PC-3 (cell line): ENCODE results near the gene RMND5B. TPM values are rescaled to one million over a fixed set of nuclear protein-coding genes. Genes with fewer than 3 reads are reported as not detected.

ENCODE experiments used
- ATAC-seq: fragments of 200-7000 bp; cut with Tn5 transposase; 2 replicates; pipeline ENCODE4 v1.9.1; 2020; ENCODE audit warnings: mild to moderate bottlenecking, moderate library complexity
- BruUV-seq: library from RNA; stranded (reverse); fragments of 400-500 nt; replicated peaks from 2 replicates; lab custom pipeline; 2021; lab: Mats Ljungman, UMichigan
- CTCF ChIA-PET: fragments of 300-600 bp; sonication (Branson Sonifier 250); formaldehyde crosslinking; loops from one replicate; lab custom pipeline; 2022; ENCODE audit warnings: antibody characterized with exemption; lab: Charles Lee
- POLR2A ChIA-PET: fragments of 300-600 bp; sonication (Branson Sonifier 250); formaldehyde crosslinking; loops from one replicate; lab custom pipeline; 2022; ENCODE audit warnings: antibody characterized with exemption; ENCODE audit not compliant: unreplicated experiment; lab: Charles Lee
- DNase-seq: peaks from one replicate; pipeline ENCODE4 v3.0.0-alpha.2; 2015
- H2AFZ ChIP-seq: fragments of 300-600 bp; sonication (generic); 2 replicates; pipeline ENCODE4 v1.6.0; 2016; ENCODE audit warnings: antibody characterized with exemption, low read length
- H3F3A ChIP-seq: fragments of 300-600 bp; sonication (generic); one replicate; pipeline ENCODE4 v1.6.0; 2017; ENCODE audit warnings: antibody characterized with exemption, low read length, control low read depth, mild to moderate bottlenecking; ENCODE audit not compliant: unreplicated experiment
- H3K27ac ChIP-seq: fragments of 300-600 bp; sonication (generic); 2 replicates; pipeline ENCODE4 v1.5.1; 2016; ENCODE audit warnings: mild to moderate bottlenecking, low read length
- H3K27me3 ChIP-seq: fragments of 300-600 bp; sonication (generic); 2 replicates; pipeline ENCODE4 v1.6.1; 2016; ENCODE audit warnings: low read length, mixed read lengths
- H3K36me3 ChIP-seq: fragments of 300-600 bp; sonication (generic); 2 replicates; pipeline ENCODE4 v1.6.1; 2016; ENCODE audit warnings: low read depth, mixed run types, low read length, mixed read lengths
- H3K4me1 ChIP-seq: fragments of 300-600 bp; sonication (generic); 2 replicates; pipeline ENCODE4 v1.5.1; 2016; ENCODE audit warnings: low read length; ENCODE audit not compliant: insufficient read depth
- H3K4me2 ChIP-seq: fragments of 300-600 bp; sonication (generic); 2 replicates; pipeline ENCODE4 v1.6.0; 2016; ENCODE audit warnings: low read length
- H3K4me3 ChIP-seq: fragments of 300-600 bp; sonication (generic); 2 replicates; pipeline ENCODE4 v1.5.1; 2016; ENCODE audit warnings: mild to moderate bottlenecking, low read length, mixed read lengths
- H3K79me2 ChIP-seq: fragments of 300-600 bp; sonication (generic); 2 replicates; pipeline ENCODE4 v1.6.1; 2017; ENCODE audit warnings: low read length, mixed read lengths
- H3K9ac ChIP-seq: fragments of 300-600 bp; sonication (generic); 2 replicates; pipeline ENCODE4 v1.6.0; 2016; ENCODE audit warnings: mild to moderate bottlenecking, low read length
- H3K9me2 ChIP-seq: fragments of 300-600 bp; sonication (generic); replicated peaks from 2 replicates; pipeline ENCODE4 v1.6.1; 2016; ENCODE audit warnings: mixed run types, low read length, mixed read lengths
- H3K9me3 ChIP-seq: fragments of 300-600 bp; sonication (generic); 2 replicates; pipeline ENCODE4 v1.6.1; 2016; ENCODE audit warnings: low read length, mixed read lengths
- H4K20me1 ChIP-seq: fragments of 300-600 bp; sonication (generic); 2 replicates; pipeline ENCODE4 v1.6.1; 2016; ENCODE audit warnings: low read length, mixed read lengths
- CTCF ChIP-seq: fragments of 300-600 bp; sonication (generic); conservative IDR thresholded peaks from 2 replicates; pipeline ENCODE4 v1.5.1; 2017; ENCODE audit warnings: antibody characterized with exemption, low read depth, mild to moderate bottlenecking, low read length
- EZH2 ChIP-seq: fragments of 300-600 bp; sonication (generic); IDR thresholded peaks from one replicate; pipeline ENCODE4 v1.6.1; 2017; ENCODE audit warnings: antibody characterized with exemption, mild to moderate bottlenecking, low read length; ENCODE audit not compliant: unreplicated experiment
- EZH2phosphoT487 ChIP-seq: fragments of 300-600 bp; sonication (generic); IDR thresholded peaks from 2 replicates; pipeline ENCODE4 v1.6.1; 2018; ENCODE audit warnings: mild to moderate bottlenecking, antibody characterized with exemption, low read length, borderline replicate concordance
- intact Hi-C: fragments of 100-400 bp; cut with micrococcal nuclease; formaldehyde crosslinking; loops from 2 replicates; pipeline ENCODE4 v1.9.0; 2023
- total RNA-seq: library from RNA; depleted of rRNA; stranded (reverse); fragments of >200 nt; gene quantifications from 2 replicates; pipeline ENCODE4 v1.2.3, GENCODE V29; 2014

Gene RMND5B
- total RNA-seq, 1 experiment from 2014 or later, result 33.2 TPM

- H3K36me3 ChIP-seq, result peaks cover 54% of the 10 kb centered on the region
- ChIA-PET POLR2A (no interaction called here), CTCF (interaction anchor here (1.1 kb wide), 1 partner anchor 72 kb away, joined by 3 read pairs; no protein-coding TSS in a partner anchor)
These were observed 16.6 kb downstream of the RMND5B start for GRCh38 chr5:178147406-178147805.

GRCh38 chr5:178149199-178149932, 18.6 kb downstream of the RMND5B start:
- Histone ChIP-seq H3K36me3 (peaks cover 38% of the 10 kb centered on the region), H3K4me1 (peaks cover 21% of the 10 kb centered on the region), H3K27ac (no peak overlapping the region), H3K9me2 (no peaks in the 10 kb centered on the region), H3K27me3 (no peaks in the 10 kb centered on the region), H3F3A (no peaks in the 10 kb centered on the region), H2AFZ (no peak overlapping the region), H3K9me3 (no peaks in the 10 kb centered on the region), H3K9ac (no peak overlapping the region), H3K4me2 (no peak overlapping the region), H4K20me1 (no peaks in the 10 kb centered on the region), H3K79me2 (peaks cover 21% of the 10 kb centered on the region), H3K4me3 (no peak overlapping the region)
- ATAC-seq (no peak), DNase-seq (no peak)
- intact Hi-C loops, result no loop called here
- POLR2A ChIA-PET, result no interaction called here
- TF ChIP-seq EZH2phosphoT487, result no peak
- TF ChIP-seq CTCF, result no peak
- TF ChIP-seq EZH2, result no peak
- BruUV-seq, result TSS peak; percentile 9
- CTCF ChIA-PET, result interaction anchor here (0.6 kb wide), 1 partner anchor 72 kb away, joined by 3 read pairs; no protein-coding TSS in a partner anchor

More at GRCh38 chr5:178147406-178147805, 16.6 kb downstream of the RMND5B start:
- ATAC-seq (no peak), DNase-seq (no peak)
- Histone ChIP-seq H2AFZ (no peak overlapping the region), H3K27ac (no peak overlapping the region), H3K4me1 (peaks cover 17% of the 10 kb centered on the region), H3K4me3 (no peak overlapping the region), H3K79me2 (peaks cover 9% of the 10 kb centered on the region), H3F3A (no peaks in the 10 kb centered on the region), H3K27me3 (no peaks in the 10 kb centered on the region), H3K4me2 (no peak overlapping the region), H3K9ac (no peak overlapping the region), H3K9me2 (no peaks in the 10 kb centered on the region), H4K20me1 (no peaks in the 10 kb centered on the region), H3K9me3 (no peaks in the 10 kb centered on the region)
- no peak for TF ChIP-seq EZH2phosphoT487
- TF ChIP-seq CTCF, result no peak
- no peak for TF ChIP-seq EZH2
- BruUV-seq, result no TSS peak
- intact Hi-C loops, result no loop called here
